Calu3 (cell line): Measurements from ENCODE around the gene ATG9A. TPM values are rescaled to one million over a fixed set of nuclear protein-coding genes. Genes with fewer than 3 reads are reported as not detected.

ENCODE experiments used
- BruUV-seq: library from RNA; stranded (reverse); fragments of 400-500 nt; replicated peaks from 2 replicates; lab custom pipeline; 2021; lab: Mats Ljungman, UMichigan
- CTCF ChIA-PET: fragments of 300-600 bp; sonication (Branson Sonifier 250); formaldehyde crosslinking; loops from one replicate; lab custom pipeline; 2022; ENCODE audit warnings: antibody characterized with exemption; lab: Charles Lee
- DNase-seq: peaks from one replicate; pipeline ENCODE4 v3.0.0; 2022
- H3K27ac Mint-ChIP-seq: one replicate; pipeline ENCODE4 v1.8.0; 2022; ENCODE audit warnings: mixed read lengths; ENCODE audit not compliant: unreplicated experiment
- H3K27me3 Mint-ChIP-seq: one replicate; pipeline ENCODE4 v1.8.0; 2022; ENCODE audit warnings: mixed read lengths; ENCODE audit not compliant: unreplicated experiment
- H3K36me3 Mint-ChIP-seq: one replicate; pipeline ENCODE4 v1.8.0; 2022; ENCODE audit warnings: mild to moderate bottlenecking, moderate library complexity, mixed read lengths; ENCODE audit not compliant: insufficient read depth, unreplicated experiment
- H3K4me1 Mint-ChIP-seq: one replicate; pipeline ENCODE4 v1.8.0; 2022; ENCODE audit warnings: mild to moderate bottlenecking, low read depth, mixed read lengths; ENCODE audit not compliant: unreplicated experiment
- H3K4me3 Mint-ChIP-seq: one replicate; pipeline ENCODE4 v1.8.0; 2022; ENCODE audit warnings: mild to moderate bottlenecking, low read depth, moderate library complexity, mixed read lengths; ENCODE audit not compliant: unreplicated experiment
- H3K9me3 Mint-ChIP-seq: one replicate; pipeline ENCODE4 v1.8.0; 2022; ENCODE audit warnings: low read depth, mixed read lengths; ENCODE audit not compliant: unreplicated experiment
- intact Hi-C: fragments of 100-400 bp; cut with micrococcal nuclease; formaldehyde crosslinking; loops from one replicate; pipeline ENCODE4 v1.10.0; 2022; ENCODE audit not compliant: unreplicated experiment
- total RNA-seq: library from RNA; stranded (reverse); gene quantifications from 2 replicates; pipeline ENCODE4 v1.2.3, GENCODE V29; 2022
- TF ChIP-seq, protein P1 (sequence below): fragments of 200-600 bp; IDR thresholded peaks from one replicate; pipeline ENCODE4 v1.8.0; 2022; ENCODE audit warnings: antibody characterized with exemption; ENCODE audit not compliant: unreplicated experiment

The ATG9A gene
- total RNA-seq, 1 experiment from 2014 or later, result 42.4 TPM

DNA sequence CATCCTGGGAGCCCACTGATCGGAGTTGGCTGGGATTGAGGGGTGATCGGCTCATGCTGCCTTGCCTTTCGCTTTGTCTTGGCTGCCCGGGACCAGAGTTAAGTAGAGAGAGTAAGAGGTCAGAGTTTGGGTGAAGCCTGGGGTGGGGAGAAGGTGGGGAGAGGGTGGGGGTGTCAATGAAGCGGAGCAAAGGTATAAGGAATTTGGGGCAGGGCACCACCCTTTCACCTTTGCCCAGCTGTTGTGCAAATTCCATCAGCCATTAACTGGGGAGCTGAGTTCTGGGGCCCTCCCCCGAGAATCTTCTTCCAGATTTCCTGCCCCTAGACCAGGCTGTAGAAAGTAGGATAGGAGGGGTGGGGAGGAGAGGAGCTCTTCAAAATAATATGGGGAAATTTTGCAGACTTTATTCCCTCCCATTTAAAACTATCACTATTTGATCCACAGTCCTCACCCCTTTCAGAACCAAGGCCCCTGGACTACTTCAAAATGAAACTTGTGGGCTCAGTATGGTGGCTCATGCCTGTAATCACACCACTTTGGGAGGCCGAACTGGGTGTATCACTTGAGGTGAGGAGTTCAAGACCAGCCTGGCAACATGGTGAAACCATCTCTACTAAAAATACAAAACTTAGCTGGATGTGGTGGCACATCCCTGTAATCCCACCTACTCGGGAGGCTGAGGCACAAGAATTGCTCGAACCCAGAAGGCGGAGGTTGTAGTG, 59.3 kb downstream of the ATG9A start, which contains the start of gene SLC23A3:
TSS of gene SLC23A3 (minus strand) at position 100 of the 725 bp plus-strand sequence. CDS start at position 55, 45 bp downstream.
- Mint-ChIP-seq H3K27ac (no peak within 1 kb of the TSS), H3K36me3 (peaks cover 10% of the 10 kb centered on the region), H3K4me1 (peaks cover 9% of the 10 kb centered on the region), H3K4me3 (no peak within 1 kb of the TSS), H3K9me3 (no peaks in the 10 kb centered on the region), H3K27me3 (no peaks in the 10 kb centered on the region)
- CTCF ChIA-PET, result interaction anchor here (0.6 to 1.7 kb wide), 2 partner anchors 125 to 159 kb away, joined by 5 to 8 read pairs; no protein-coding TSS in a partner anchor
- no peak for DNase-seq
- no TSS peak for BruUV-seq
- TF ChIP-seq, protein P1, sequence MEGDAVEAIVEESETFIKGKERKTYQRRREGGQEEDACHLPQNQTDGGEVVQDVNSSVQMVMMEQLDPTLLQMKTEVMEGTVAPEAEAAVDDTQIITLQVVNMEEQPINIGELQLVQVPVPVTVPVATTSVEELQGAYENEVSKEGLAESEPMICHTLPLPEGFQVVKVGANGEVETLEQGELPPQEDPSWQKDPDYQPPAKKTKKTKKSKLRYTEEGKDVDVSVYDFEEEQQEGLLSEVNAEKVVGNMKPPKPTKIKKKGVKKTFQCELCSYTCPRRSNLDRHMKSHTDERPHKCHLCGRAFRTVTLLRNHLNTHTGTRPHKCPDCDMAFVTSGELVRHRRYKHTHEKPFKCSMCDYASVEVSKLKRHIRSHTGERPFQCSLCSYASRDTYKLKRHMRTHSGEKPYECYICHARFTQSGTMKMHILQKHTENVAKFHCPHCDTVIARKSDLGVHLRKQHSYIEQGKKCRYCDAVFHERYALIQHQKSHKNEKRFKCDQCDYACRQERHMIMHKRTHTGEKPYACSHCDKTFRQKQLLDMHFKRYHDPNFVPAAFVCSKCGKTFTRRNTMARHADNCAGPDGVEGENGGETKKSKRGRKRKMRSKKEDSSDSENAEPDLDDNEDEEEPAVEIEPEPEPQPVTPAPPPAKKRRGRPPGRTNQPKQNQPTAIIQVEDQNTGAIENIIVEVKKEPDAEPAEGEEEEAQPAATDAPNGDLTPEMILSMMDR, result no peak
- intact Hi-C loops, result loop anchor here (10.0 kb wide), 1 partner anchor 45 kb away; the partner anchor contains the start of gene ABCB6

Other genes starting within 250 kb of the ATG9A start
- not detected in 2 replicates for gene FEV, start 244.5 kb downstream of the ATG9A start, total RNA-seq
- not detected in 2 replicates for gene CRYBA2, start 236.2 kb downstream of the ATG9A start, total RNA-seq
- 0.68 and 1.3 TPM in 2 replicates for gene CFAP65, start 188.1 kb downstream of the ATG9A start, total RNA-seq
- 9.0 and 15.8 TPM in 2 replicates for gene IHH, start 168.7 kb downstream of the ATG9A start, total RNA-seq
- gene NHEJ1, start 68.8 kb downstream of the ATG9A start, total RNA-seq, result 12.1 and 12.4 TPM in 2 replicates
- 4.4 and 6.0 TPM in 2 replicates for gene SLC23A3, start 59.6 kb downstream of the ATG9A start, total RNA-seq
- 40.6 and 42.9 TPM in 2 replicates for gene CNPPD1, start 52.7 kb downstream of the ATG9A start, total RNA-seq
- 67.9 and 69.7 TPM in 2 replicates for gene RETREG2, start 51.4 kb downstream of the ATG9A start, total RNA-seq
- 25.7 and 30.0 TPM in 2 replicates for gene ZFAND2B, start 22.9 kb downstream of the ATG9A start, total RNA-seq
- 11.7 and 12.1 TPM in 2 replicates for gene ABCB6, start 10.7 kb downstream of the ATG9A start, total RNA-seq
- gene ANKZF1, start 170 bp upstream of the ATG9A start, total RNA-seq, result 44.1 and 56.6 TPM in 2 replicates
- gene GLB1L, start 15.8 kb upstream of the ATG9A start, total RNA-seq, result 7.6 and 12.1 TPM in 2 replicates
- gene STK16, start 15.8 kb upstream of the ATG9A start, total RNA-seq, result 26.7 and 27.0 TPM in 2 replicates
- gene TUBA4B, start 23.6 kb upstream of the ATG9A start, total RNA-seq, result not detected in 2 replicates
- 68.8 and 97.9 TPM in 2 replicates for gene TUBA4A, start 24.3 kb upstream of the ATG9A start, total RNA-seq
- gene DNAJB2, start 49.7 kb upstream of the ATG9A start, total RNA-seq, result 55.1 and 68.2 TPM in 2 replicates
- not detected in 2 replicates for gene PTPRN, start 79.8 kb upstream of the ATG9A start, total RNA-seq
- gene RESP18, start 103.1 kb upstream of the ATG9A start, total RNA-seq, result not detected in 2 replicates
- 70.3 and 75.1 TPM in 2 replicates for gene DNPEP, start 158.3 kb upstream of the ATG9A start, total RNA-seq
- not detected in 2 replicates for gene DES, start 188.7 kb upstream of the ATG9A start, total RNA-seq
- gene SPEG, start 205.2 kb upstream of the ATG9A start, total RNA-seq, result 13.4 and 16.7 TPM in 2 replicates